ENCODE data around the gene ADGRG4.
"Not testable (repeated sequence)": the region's sequence is repeated elsewhere in the genome, so short reads cannot be mapped to it uniquely, and the experiment has no call there.

ADGRG4 gene

GRCh38 chrX:136390921-136391320 is 90.2 kb downstream of the ADGRG4 start:
- no peaks in the 10 kb centered on the region for H3K4me1 ChIP-seq (ENCODE audit: control insufficient read depth, low read depth, low read length)
- peaks cover 10% of the 10 kb centered on the region for H3K9me3 ChIP-seq (ENCODE audit: control insufficient read depth, low read depth, low read length)
- H3K4me3 ChIP-seq (ENCODE audit: low read length), result no peak overlapping the region
- H3K9ac ChIP-seq (ENCODE audit: low read length), result no peak overlapping the region
- H3K36me3 ChIP-seq (ENCODE audit: control insufficient read depth, low read depth, low read length), result no peaks in the 10 kb centered on the region
- H3K27me3 ChIP-seq (ENCODE audit: control insufficient read depth, insufficient read depth, low read length), result no peaks in the 10 kb centered on the region
- no peak overlapping the region for H3K27ac ChIP-seq (ENCODE audit: low read length)

DNA sequence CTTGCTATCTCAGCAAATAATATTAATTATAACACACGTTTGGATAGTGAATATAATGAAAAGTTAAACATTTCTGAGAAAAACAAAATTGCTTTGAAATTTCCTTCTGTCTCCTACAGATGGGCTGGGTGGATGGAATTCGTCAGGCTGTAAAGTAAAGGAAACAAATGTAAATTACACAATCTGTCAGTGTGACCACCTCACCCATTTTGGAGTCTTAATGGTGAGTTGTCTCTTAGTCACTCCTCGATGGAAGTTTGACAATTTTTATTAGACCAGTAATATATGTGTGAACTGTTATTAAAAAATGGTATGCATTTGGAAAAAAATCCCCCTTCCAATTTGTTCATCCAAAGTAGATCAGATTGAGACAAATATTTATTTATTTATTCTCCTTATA is 94.5 kb downstream of the ADGRG4 start:
- Histone ChIP-seq H3K36me3 (ENCODE audit: control insufficient read depth, low read depth, low read length) (no peaks in the 10 kb centered on the region), H3K4me3 (ENCODE audit: low read length) (no peak overlapping the region), H3K9ac (ENCODE audit: low read length) (no peak overlapping the region), H3K27me3 (ENCODE audit: control insufficient read depth, insufficient read depth, low read length) (no peaks in the 10 kb centered on the region), H3K9me3 (ENCODE audit: control insufficient read depth, low read depth, low read length) (peaks cover 4% of the 10 kb centered on the region), H3K27ac (ENCODE audit: low read length) (no peak overlapping the region), H3K4me1 (ENCODE audit: control insufficient read depth, low read depth, low read length) (no peaks in the 10 kb centered on the region)

DNA sequence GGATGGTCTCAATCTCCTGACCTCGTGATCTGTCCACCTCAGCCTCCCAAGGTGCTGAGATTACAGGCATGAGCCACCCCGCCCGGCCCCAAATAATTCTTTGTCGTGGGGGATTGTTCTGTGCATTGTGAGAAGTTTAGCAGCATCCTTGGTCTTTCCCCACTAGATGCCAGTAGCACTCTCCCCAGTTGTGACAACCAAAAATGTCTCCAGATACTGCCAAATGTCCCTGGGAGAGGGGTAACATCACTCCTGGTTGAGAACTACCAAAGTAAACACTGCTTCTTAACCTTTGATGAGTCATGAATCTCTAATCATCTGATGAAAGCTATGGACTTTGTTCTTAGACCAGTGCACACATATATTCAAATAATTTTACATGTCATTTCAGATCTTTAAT is 96.2 kb downstream of the ADGRG4 start:
- Histone ChIP-seq H3K27ac (ENCODE audit: low read length) (no peak overlapping the region), H3K9ac (ENCODE audit: low read length) (no peak overlapping the region), H3K36me3 (ENCODE audit: control insufficient read depth, low read depth, low read length) (no peaks in the 10 kb centered on the region), H3K4me1 (ENCODE audit: control insufficient read depth, low read depth, low read length) (no peaks in the 10 kb centered on the region), H3K9me3 (ENCODE audit: control insufficient read depth, low read depth, low read length) (peaks cover 4% of the 10 kb centered on the region), H3K27me3 (ENCODE audit: control insufficient read depth, insufficient read depth, low read length) (no peaks in the 10 kb centered on the region), H3K4me3 (ENCODE audit: low read length) (no peak overlapping the region)

DNA sequence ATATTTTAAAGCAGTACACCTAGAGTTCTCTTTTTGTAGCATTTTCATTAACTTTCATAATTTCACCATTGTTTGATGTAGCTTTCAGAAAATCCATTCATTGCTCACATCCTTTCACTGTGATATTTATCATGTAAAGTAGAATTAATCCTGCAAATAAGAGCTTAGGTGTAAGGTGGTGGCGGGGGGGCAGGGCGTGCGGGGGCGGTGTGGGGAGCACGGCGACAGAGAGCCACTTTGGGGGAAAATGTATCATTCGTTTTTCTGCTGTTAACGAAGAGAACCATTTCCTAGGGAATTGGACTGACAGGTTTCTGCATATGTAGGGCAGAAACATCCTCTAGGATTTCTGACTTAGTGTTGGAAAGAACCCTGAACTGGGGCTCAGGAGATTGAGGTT is 104.4 kb downstream of the ADGRG4 start:
- no peaks in the 10 kb centered on the region for H3K4me1 ChIP-seq (ENCODE audit: control insufficient read depth, low read depth, low read length)
- H3K9me3 ChIP-seq (ENCODE audit: control insufficient read depth, low read depth, low read length), result peaks cover 4% of the 10 kb centered on the region
- H3K27ac ChIP-seq (ENCODE audit: low read length), result no peak overlapping the region
- H3K9ac ChIP-seq (ENCODE audit: low read length), result no peak overlapping the region
- H3K4me3 ChIP-seq (ENCODE audit: low read length), result no peak overlapping the region
- H3K27me3 ChIP-seq (ENCODE audit: control insufficient read depth, insufficient read depth, low read length), result no peaks in the 10 kb centered on the region
- no peaks in the 10 kb centered on the region for H3K36me3 ChIP-seq (ENCODE audit: control insufficient read depth, low read depth, low read length)

DNA sequence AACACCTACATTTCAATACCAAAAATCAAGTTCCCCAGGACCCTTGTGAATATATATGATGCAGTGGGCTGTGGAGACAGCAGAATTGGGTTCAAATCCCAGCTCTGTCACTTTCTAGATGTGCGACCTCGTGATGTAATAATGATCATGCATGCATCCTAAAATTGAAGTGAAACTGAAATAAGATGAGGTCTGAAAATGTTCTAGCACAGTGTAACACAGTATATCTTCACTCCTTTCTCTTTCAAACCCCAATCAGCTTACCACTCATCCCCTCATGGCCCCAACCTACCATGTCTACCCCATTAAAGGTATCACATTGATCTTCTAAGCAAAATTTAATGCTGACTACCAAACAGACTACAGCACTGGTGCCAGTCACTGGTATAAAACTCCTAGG is 117.0 kb downstream of the ADGRG4 start:
- no peaks in the 10 kb centered on the region for H3K27me3 ChIP-seq (ENCODE audit: control insufficient read depth, insufficient read depth, low read length)
- no peaks in the 10 kb centered on the region for H3K36me3 ChIP-seq (ENCODE audit: control insufficient read depth, low read depth, low read length)
- no peak overlapping the region for H3K4me3 ChIP-seq (ENCODE audit: low read length)
- no peaks in the 10 kb centered on the region for H3K4me1 ChIP-seq (ENCODE audit: control insufficient read depth, low read depth, low read length)
- H3K9ac ChIP-seq (ENCODE audit: low read length), result no peak overlapping the region
- peaks cover 27% of the 10 kb centered on the region for H3K9me3 ChIP-seq (ENCODE audit: control insufficient read depth, low read depth, low read length)
- no peak overlapping the region for H3K27ac ChIP-seq (ENCODE audit: low read length)

GRCh38 chrX:136421338-136421737 is 120.6 kb downstream of the ADGRG4 start:
- Histone ChIP-seq H3K4me1 (ENCODE audit: control insufficient read depth, low read depth, low read length) (no peaks in the 10 kb centered on the region), H3K9me3 (ENCODE audit: control insufficient read depth, low read depth, low read length) (peaks cover 25% of the 10 kb centered on the region), H3K27me3 (ENCODE audit: control insufficient read depth, insufficient read depth, low read length) (no peaks in the 10 kb centered on the region), H3K9ac (ENCODE audit: low read length) (no peak overlapping the region), H3K4me3 (ENCODE audit: low read length) (no peak overlapping the region), H3K27ac (ENCODE audit: low read length) (no peak overlapping the region), H3K36me3 (ENCODE audit: control insufficient read depth, low read depth, low read length) (no peaks in the 10 kb centered on the region)

DNA sequence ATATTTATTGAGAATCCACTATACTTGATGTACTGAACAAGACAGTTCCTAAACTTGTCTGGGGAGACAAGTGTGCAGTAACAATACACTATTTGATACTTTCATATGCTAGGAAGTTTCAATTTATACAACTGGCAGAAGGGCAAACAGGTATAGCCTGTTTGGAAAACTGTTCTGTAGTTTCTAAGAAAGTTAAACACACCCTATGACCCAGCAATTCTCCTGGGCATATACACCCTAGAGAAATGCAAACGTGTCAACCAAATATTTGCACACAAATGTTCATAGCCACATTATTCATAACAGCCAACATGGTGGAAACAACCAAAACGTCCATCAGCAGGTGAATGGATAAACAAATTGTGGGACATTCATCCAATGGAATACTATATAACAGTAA is 123.0 kb downstream of the ADGRG4 start:
- no peaks in the 10 kb centered on the region for H3K27me3 ChIP-seq (ENCODE audit: control insufficient read depth, insufficient read depth, low read length)
- no peak overlapping the region for H3K9ac ChIP-seq (ENCODE audit: low read length)
- no peaks in the 10 kb centered on the region for H3K36me3 ChIP-seq (ENCODE audit: control insufficient read depth, low read depth, low read length)
- H3K27ac ChIP-seq (ENCODE audit: low read length), result no peak overlapping the region
- no peak overlapping the region for H3K4me3 ChIP-seq (ENCODE audit: low read length)
- no peaks in the 10 kb centered on the region for H3K4me1 ChIP-seq (ENCODE audit: control insufficient read depth, low read depth, low read length)
- peaks cover 18% of the 10 kb centered on the region for H3K9me3 ChIP-seq (ENCODE audit: control insufficient read depth, low read depth, low read length)

DNA sequence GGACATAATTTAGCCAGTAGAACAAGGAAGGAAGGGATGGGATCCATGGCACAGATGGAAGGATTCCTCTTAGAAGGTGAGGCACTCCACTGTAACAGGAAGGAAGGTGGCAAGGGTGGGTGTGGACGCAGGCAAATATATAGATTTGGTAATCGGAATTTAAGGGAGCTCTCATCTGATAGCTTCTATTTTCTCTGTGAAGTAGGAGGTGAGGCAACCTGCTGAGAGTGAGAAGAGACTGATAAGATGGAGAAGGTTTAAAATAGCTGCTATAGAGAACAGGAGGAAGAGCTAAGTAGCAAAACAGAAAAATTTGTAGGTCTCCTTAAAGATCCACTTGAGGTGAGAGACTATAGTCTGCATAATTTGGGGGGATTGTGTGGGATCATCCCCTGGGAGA is 125.2 kb downstream of the ADGRG4 start:
- H3K36me3 ChIP-seq (ENCODE audit: control insufficient read depth, low read depth, low read length), result no peaks in the 10 kb centered on the region
- no peaks in the 10 kb centered on the region for H3K27me3 ChIP-seq (ENCODE audit: control insufficient read depth, insufficient read depth, low read length)

GRCh38 chrX:136431625-136432024 is 130.9 kb downstream of the ADGRG4 start:
- Histone ChIP-seq H3K27me3 (ENCODE audit: control insufficient read depth, insufficient read depth, low read length) (no peaks in the 10 kb centered on the region), H3K36me3 (ENCODE audit: control insufficient read depth, low read depth, low read length) (no peaks in the 10 kb centered on the region), H3K27ac (ENCODE audit: low read length) (no peak overlapping the region), H3K4me1 (ENCODE audit: control insufficient read depth, low read depth, low read length) (no peaks in the 10 kb centered on the region), H3K9me3 (ENCODE audit: control insufficient read depth, low read depth, low read length) (peaks cover 13% of the 10 kb centered on the region), H3K9ac (ENCODE audit: low read length) (no peak overlapping the region), H3K4me3 (ENCODE audit: low read length) (no peak overlapping the region)

More for the DNA sequence above, 125.2 kb downstream of the ADGRG4 start:
- Histone ChIP-seq H3K4me1 (ENCODE audit: control insufficient read depth, low read depth, low read length) (no peaks in the 10 kb centered on the region), H3K9me3 (ENCODE audit: control insufficient read depth, low read depth, low read length) (peaks cover 19% of the 10 kb centered on the region), H3K4me3 (ENCODE audit: low read length) (no peak overlapping the region), H3K27ac (ENCODE audit: low read length) (no peak overlapping the region), H3K9ac (ENCODE audit: low read length) (no peak overlapping the region)

DNA sequence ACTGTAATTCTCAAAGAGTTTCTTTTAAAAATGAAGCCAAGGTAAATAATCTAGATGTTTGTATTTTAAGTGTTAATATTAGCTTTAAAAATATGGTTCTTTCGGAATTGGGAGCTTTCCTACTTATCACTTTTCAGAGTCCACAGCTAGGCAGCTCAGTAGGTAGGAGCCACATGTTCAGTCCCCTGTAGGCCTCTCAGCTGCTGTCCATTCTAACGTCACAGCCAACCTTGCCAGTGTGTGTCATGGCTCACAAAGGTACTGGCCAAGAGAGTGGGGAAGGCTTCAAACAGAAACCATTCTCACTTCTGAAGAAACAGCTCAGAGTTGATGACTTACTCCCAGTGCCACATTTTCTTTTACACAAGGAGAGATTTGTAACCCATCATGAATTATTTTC is 137.0 kb downstream of the ADGRG4 start:
- Histone ChIP-seq H3K27me3 (ENCODE audit: control insufficient read depth, insufficient read depth, low read length) (no peaks in the 10 kb centered on the region), H3K27ac (ENCODE audit: low read length) (no peak overlapping the region), H3K4me1 (ENCODE audit: control insufficient read depth, low read depth, low read length) (no peaks in the 10 kb centered on the region), H3K36me3 (ENCODE audit: control insufficient read depth, low read depth, low read length) (no peaks in the 10 kb centered on the region), H3K9ac (ENCODE audit: low read length) (no peak overlapping the region), H3K9me3 (ENCODE audit: control insufficient read depth, low read depth, low read length) (peaks cover 17% of the 10 kb centered on the region), H3K4me3 (ENCODE audit: low read length) (no peak overlapping the region)

DNA sequence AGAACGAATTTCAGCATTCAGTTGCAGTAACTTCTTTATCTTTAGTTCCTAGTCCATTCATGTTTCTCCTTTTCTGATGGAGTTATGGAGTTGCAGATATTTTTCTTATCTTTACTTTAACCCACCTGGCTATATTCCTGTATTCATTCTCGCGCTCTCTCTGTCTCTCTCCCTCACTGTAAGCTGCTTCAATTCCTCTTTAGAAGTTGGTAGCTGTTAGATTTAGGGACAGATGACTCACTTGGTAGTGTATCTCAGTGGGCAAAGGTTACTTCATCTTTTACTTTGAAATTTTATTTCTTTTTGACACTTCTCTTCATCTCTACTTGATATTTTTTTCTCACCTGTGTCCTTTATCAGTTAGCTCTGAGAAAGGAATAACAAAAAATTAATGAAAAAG is 137.4 kb downstream of the ADGRG4 start:
- Histone ChIP-seq H3K9me3 (ENCODE audit: control insufficient read depth, low read depth, low read length) (peaks cover 17% of the 10 kb centered on the region), H3K4me3 (ENCODE audit: low read length) (no peak overlapping the region), H3K27ac (ENCODE audit: low read length) (no peak overlapping the region), H3K4me1 (ENCODE audit: control insufficient read depth, low read depth, low read length) (no peaks in the 10 kb centered on the region), H3K36me3 (ENCODE audit: control insufficient read depth, low read depth, low read length) (no peaks in the 10 kb centered on the region), H3K27me3 (ENCODE audit: control insufficient read depth, insufficient read depth, low read length) (no peaks in the 10 kb centered on the region), H3K9ac (ENCODE audit: low read length) (no peak overlapping the region)

DNA sequence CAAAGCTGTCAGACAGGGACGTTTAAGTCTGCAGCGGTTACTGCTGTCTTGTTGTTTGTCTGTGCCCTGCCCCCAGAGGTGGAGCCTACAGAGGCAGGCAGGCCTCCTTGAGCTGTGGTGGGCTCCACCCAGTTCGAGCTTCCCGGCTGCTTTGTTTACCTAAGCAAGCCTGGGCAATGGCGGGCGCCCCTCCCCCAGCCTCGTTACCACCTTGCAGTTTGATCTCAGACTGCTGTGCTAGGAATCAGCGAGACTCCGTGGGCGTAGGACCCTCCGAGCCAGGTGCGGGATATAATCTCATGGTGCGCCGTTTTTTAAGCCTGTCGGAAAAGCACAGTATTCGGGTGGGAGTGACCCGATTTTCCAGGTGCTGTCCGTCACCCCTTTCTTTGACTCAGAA is 144.9 kb downstream of the ADGRG4 start:
- not testable (repeated sequence) for H3K9ac ChIP-seq (ENCODE audit: low read length); H3K4me3 ChIP-seq (ENCODE audit: low read length); H3K27ac ChIP-seq (ENCODE audit: low read length); H3K36me3 ChIP-seq (ENCODE audit: control insufficient read depth, low read depth, low read length); H3K4me1 ChIP-seq (ENCODE audit: control insufficient read depth, low read depth, low read length); H3K27me3 ChIP-seq (ENCODE audit: control insufficient read depth, insufficient read depth, low read length)
- H3K9me3 ChIP-seq (ENCODE audit: control insufficient read depth, low read depth, low read length), result peaks cover 15% of the 10 kb centered on the region

Measured in iPS-18a (cell line).